Liver (tissue), 9 donors: ENCODE data around the gene NOL9. TPM values are rescaled to one million over a fixed set of nuclear protein-coding genes. Genes with fewer than 3 reads are reported as not detected.

Experiments used
- DNase-seq: peaks from one replicate; pipeline ENCODE4 v3.0.0-alpha.2; 2017; ENCODE audit warnings: low spot score
- H3K27ac ChIP-seq, 2 donors: one replicate each; pipeline ENCODE4 v1.7.0; 2013; ENCODE audit warnings: inconsistent platforms in 2 of 2, low read length in 2 of 2, control low read depth in 1 of 2, low read depth in 1 of 2, mild to moderate bottlenecking in 1 of 2
- H3K27me3 ChIP-seq, 4 donors: one replicate each; pipeline versions ENCODE4 v1.6.1 to v1.7.0; 2013; ENCODE audit warnings: low read length in 3 of 4, inconsistent platforms in 1 of 4, mild to moderate bottlenecking in 1 of 4, moderate library complexity in 1 of 4; ENCODE audit not compliant: control insufficient read depth in 4 of 4, insufficient read depth in 4 of 4
- H3K36me3 ChIP-seq, 4 donors: one replicate each; pipeline versions ENCODE4 v1.6.1 to v1.7.0; 2013; ENCODE audit warnings: low read length in 3 of 4, mild to moderate bottlenecking in 3 of 4, low read depth in 1 of 4, moderate library complexity in 1 of 4; ENCODE audit not compliant: control insufficient read depth in 4 of 4, insufficient read depth in 3 of 4
- H3K4me1 ChIP-seq, 4 donors: one replicate each; pipeline versions ENCODE4 v1.6.1 to v1.7.0; 2013; ENCODE audit warnings: low read length in 3 of 4, mild to moderate bottlenecking in 3 of 4, moderate library complexity in 1 of 4; ENCODE audit not compliant: control insufficient read depth in 4 of 4, insufficient read depth in 4 of 4
- H3K4me3 ChIP-seq, 3 donors: one replicate each; pipeline versions ENCODE4 v1.6.1 to v1.7.0; 2013; ENCODE audit warnings: low read length in 3 of 3, control low read depth in 1 of 3, low read depth in 1 of 3, mild to moderate bottlenecking in 1 of 3
- H3K9ac ChIP-seq, 2 donors: one replicate each; pipeline ENCODE4 v1.7.0; 2013; ENCODE audit warnings: low read length in 2 of 2, mild to moderate bottlenecking in 2 of 2, moderate library complexity in 2 of 2, control low read depth in 1 of 2, low read depth in 1 of 2
- H3K9me3 ChIP-seq, 4 donors: one replicate each; pipeline versions ENCODE4 v1.6.1 to v1.7.0; 2013; ENCODE audit warnings: low read length in 3 of 4; ENCODE audit not compliant: control insufficient read depth in 4 of 4
- ATF3 ChIP-seq: IDR thresholded peaks from 2 replicates; pipeline ENCODE4 v1.6.1; 2016; ENCODE audit warnings: antibody characterized with exemption
- CTCF ChIP-seq: fragments of 150-350 bp; IDR thresholded peaks from 2 replicates; pipeline ENCODE4 v1.5.1; 2017; ENCODE audit warnings: improper control_type of control experiment, low read depth, low read length; ENCODE audit not compliant: missing input control
- EGR1 ChIP-seq, 2 donors: IDR thresholded peaks; 2 replicates each; pipeline ENCODE4 v1.6.1; 2016 to 2018; ENCODE audit warnings: antibody characterized with exemption in 2 of 2, low read depth in 2 of 2
- FOXA1 ChIP-seq: IDR thresholded peaks from 2 replicates; pipeline ENCODE4 v1.6.1; 2016; ENCODE audit warnings: antibody characterized with exemption
- FOXA2 ChIP-seq: IDR thresholded peaks from 2 replicates; pipeline ENCODE4 v1.6.1; 2016; ENCODE audit warnings: antibody characterized with exemption
- GABPA ChIP-seq, 2 donors: IDR thresholded peaks in 1 of 2; conservative IDR thresholded peaks in 1 of 2; 2 replicates each; pipeline ENCODE4 v1.6.1; 2016; ENCODE audit warnings: antibody characterized with exemption in 2 of 2, mild to moderate bottlenecking in 1 of 2, moderate library complexity in 1 of 2
- HNF4A ChIP-seq, 2 donors: conservative IDR thresholded peaks; 2 replicates each; pipeline ENCODE4 v1.6.1; 2016; ENCODE audit warnings: antibody characterized with exemption in 2 of 2, mild to moderate bottlenecking in 2 of 2
- HNF4G ChIP-seq: IDR thresholded peaks from 2 replicates; pipeline ENCODE4 v1.6.1; 2016; ENCODE audit warnings: antibody characterized with exemption
- JUND ChIP-seq, 2 donors: IDR thresholded peaks; 2 replicates each; pipeline ENCODE4 v1.6.1; 2016; ENCODE audit warnings: antibody characterized with exemption in 2 of 2
- MAX ChIP-seq: IDR thresholded peaks from 2 replicates; pipeline ENCODE4 v1.6.1; 2016; ENCODE audit warnings: antibody characterized with exemption
- NR2F2 ChIP-seq: IDR thresholded peaks from 2 replicates; pipeline ENCODE4 v1.6.1; 2016; ENCODE audit warnings: antibody characterized with exemption
- RAD21 ChIP-seq, 2 donors: IDR thresholded peaks; 2 replicates each; pipeline ENCODE4 v1.6.1; 2016; ENCODE audit warnings: antibody characterized with exemption in 2 of 2, mild to moderate bottlenecking in 2 of 2
- REST ChIP-seq: IDR thresholded peaks from 2 replicates; pipeline ENCODE4 v1.6.1; 2016; ENCODE audit warnings: antibody characterized with exemption, mild to moderate bottlenecking
- RXRA ChIP-seq, 2 donors: IDR thresholded peaks; 2 replicates each; pipeline ENCODE4 v1.6.1; 2017 to 2018; ENCODE audit warnings: antibody characterized with exemption in 2 of 2, mild to moderate bottlenecking in 1 of 2
- SP1 ChIP-seq: IDR thresholded peaks from 2 replicates; pipeline ENCODE4 v1.6.1; 2018; ENCODE audit warnings: antibody characterized with exemption, mild to moderate bottlenecking
- TAF1 ChIP-seq: conservative IDR thresholded peaks from 2 replicates; pipeline ENCODE4 v1.6.1; 2016; ENCODE audit warnings: antibody characterized with exemption, mild to moderate bottlenecking
- YY1 ChIP-seq: IDR thresholded peaks from 2 replicates; pipeline ENCODE4 v1.6.1; 2016; ENCODE audit warnings: antibody characterized with exemption, mild to moderate bottlenecking
- ZBTB33 ChIP-seq: IDR thresholded peaks from 2 replicates; pipeline ENCODE4 v1.6.1; 2016; ENCODE audit warnings: antibody characterized with exemption
- WGBS: extraction: QIAGEN DNeasy Blood & Tissue Kit; methylation state at CpG from one replicate; pipeline ENCODE4 v1.1.7; 2013; 5-methylcytosine and 5-hydroxymethylcytosine counted together
- polyA plus RNA-seq, 2 donors: library from polyadenylated mRNA; stranded (reverse) in 1 of 2; unstranded in 1 of 2; fragments of 200-250 nt in 1 of 2; fragments of >200 nt in 1 of 2; fragmentation: Nextera tagmentation in 1 of 2; extraction: Ambion mirVana in 1 of 2; gene quantifications; one replicate each; pipeline versions ENCODE4 v1.2.1 to v1.2.3, GENCODE V29; 2013 to 2015
- total RNA-seq, 2 donors: library from RNA; depleted of rRNA; stranded (reverse); fragments of >200 nt; gene quantifications; one replicate each; pipeline ENCODE4 v1.2.3, GENCODE V29; 2014
- donor health status: healthy.
- donor health status: healthy.
- donor health status: healthy.
- donor health status: healthy.
- donor health status: healthy.

NOL9 gene
- total and polyA plus RNA-seq, 4 donors = 2.1 to 15.1 (median 9.4) TPM

GRCh38 chr1:6530504-6531160, 23.7 kb downstream of the NOL9 start:
- no peaks in the 10 kb centered on the region for H3K9me3 ChIP-seq
- WGBS = 98% methylated on average over 13 of the region's 13 CpGs
- H3K4me1 ChIP-seq = peaks cover 0 to 12% (median 9%) of the 10 kb centered on the region in 4 donors
- H3K9ac ChIP-seq = no peak overlapping the region
- H3K27ac ChIP-seq = no peak overlapping the region
- peaks cover 21 to 56% (median 46%) of the 10 kb centered on the region in 4 donors for H3K36me3 ChIP-seq
- TF ChIP-seq NR2F2 (no peak), ATF3 (no peak), CTCF (no peak), MAX (no peak), JUND (IDR thresholded peaks at IDR 0.05) (no peak), TAF1 (no peak), FOXA2 (no peak), REST (no peak), GABPA (IDR thresholded peaks at IDR 0.05 in 1 of 2, conservative IDR thresholded peaks at IDR 0.05 in 1 of 2) (no peak), RAD21 (IDR thresholded peaks at IDR 0.05) (no peak), ZBTB33 (no peak), SP1 (no peak), HNF4G (no peak), HNF4A (conservative IDR thresholded peaks at IDR 0.05) (no peak), YY1 (no peak), FOXA1 (no peak), RXRA (IDR thresholded peaks at IDR 0.05) (no peak), EGR1 (IDR thresholded peaks at IDR 0.05; ENCODE audit: low read depth in 2 of 2) (no peak)
- no peak for DNase-seq
- H3K4me3 ChIP-seq = no peak overlapping the region
- no peaks in the 10 kb centered on the region for H3K27me3 ChIP-seq
